HG02610 (cell line): Measurements from ENCODE around the gene AKAP7.
A peak's percentile ranks its signal among the peaks of the same experiment; 100 is the strongest.

ENCODE experiments used
- ATAC-seq: cut with Tn5 transposase; IDR thresholded peaks from one replicate; pipeline ENCODE4 v1.9.1; 2021; ENCODE audit warnings: mild to moderate bottlenecking, moderate library complexity; ENCODE audit not compliant: unreplicated experiment

The AKAP7 gene

GRCh38 chr6:131132360-131132759 is 2.9 kb upstream of the AKAP7 start:
- ATAC-seq: no peak

- ATAC-seq: no peak
These were observed 867 bp upstream of the AKAP7 start for GRCh38 chr6:131134220-131134979.

- no peak for ATAC-seq
These were observed 355 bp upstream of the AKAP7 start for GRCh38 chr6:131134980-131135243.

GRCh38 chr6:131136021-131136786 is 937 bp downstream of the AKAP7 start:
- ATAC-seq: peak; percentile 17

- no peak for ATAC-seq
These were observed 4.3 kb downstream of the AKAP7 start for GRCh38 chr6:131139599-131139998.

GRCh38 chr6:131143319-131143718 is 8.1 kb downstream of the AKAP7 start:
- no peak for ATAC-seq

- no peak for ATAC-seq
These were observed 11.6 kb downstream of the AKAP7 start for GRCh38 chr6:131146865-131147264.

GRCh38 chr6:131156411-131156810 is 21.1 kb downstream of the AKAP7 start:
- ATAC-seq: no peak

- no peak for ATAC-seq
These were observed 24.3 kb downstream of the AKAP7 start for GRCh38 chr6:131159578-131159977.

GRCh38 chr6:131160254-131160758 is 25.0 kb downstream of the AKAP7 start:
- no peak for ATAC-seq

- no peak for ATAC-seq
These were observed 26.7 kb downstream of the AKAP7 start for GRCh38 chr6:131161987-131162386.

- no peak for ATAC-seq
These were observed 28.6 kb downstream of the AKAP7 start for GRCh38 chr6:131163886-131164285.

- no peak for ATAC-seq
These were observed 29.2 kb downstream of the AKAP7 start for GRCh38 chr6:131164506-131164905.

GRCh38 chr6:131167773-131168172 is 32.5 kb downstream of the AKAP7 start:
- no peak for ATAC-seq

- ATAC-seq: no peak
These were observed 34.3 kb downstream of the AKAP7 start for GRCh38 chr6:131169613-131170012.

GRCh38 chr6:131172222-131172621 is 37.0 kb downstream of the AKAP7 start:
- ATAC-seq: no peak

- ATAC-seq: no peak
These were observed 38.4 kb downstream of the AKAP7 start for GRCh38 chr6:131173680-131174079.

GRCh38 chr6:131175564-131175963 is 40.3 kb downstream of the AKAP7 start:
- no peak for ATAC-seq

- ATAC-seq: no peak
These were observed 42.7 kb downstream of the AKAP7 start for GRCh38 chr6:131177996-131178395.

GRCh38 chr6:131182991-131183425 is 47.7 kb downstream of the AKAP7 start:
- ATAC-seq: no peak

GRCh38 chr6:131183427-131184095 is 48.3 kb downstream of the AKAP7 start:
- no peak for ATAC-seq

GRCh38 chr6:131191590-131191989 is 56.3 kb downstream of the AKAP7 start:
- ATAC-seq: no peak
